ENCODE measurements around the gene WAS.

DNA sequence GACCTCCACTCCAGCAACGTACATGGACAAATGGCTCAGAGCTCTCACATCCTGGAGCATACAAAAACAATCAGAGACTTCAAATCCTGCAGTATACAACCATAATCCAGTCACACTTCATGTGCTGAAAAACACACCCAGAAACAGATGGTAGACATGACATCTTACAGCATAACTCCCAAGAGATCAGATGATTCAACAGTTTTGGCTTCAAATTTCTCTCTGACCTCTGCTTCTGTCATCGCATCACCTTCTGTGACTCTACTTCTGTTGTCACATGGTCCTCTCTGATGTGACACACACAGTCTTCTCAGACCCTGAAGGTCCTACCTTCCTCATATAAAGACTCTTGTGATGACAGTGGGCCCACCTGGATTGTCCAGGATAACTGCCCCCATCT, 31.5 kb downstream of the WAS start:
- TF ChIP-seq, protein P1, sequence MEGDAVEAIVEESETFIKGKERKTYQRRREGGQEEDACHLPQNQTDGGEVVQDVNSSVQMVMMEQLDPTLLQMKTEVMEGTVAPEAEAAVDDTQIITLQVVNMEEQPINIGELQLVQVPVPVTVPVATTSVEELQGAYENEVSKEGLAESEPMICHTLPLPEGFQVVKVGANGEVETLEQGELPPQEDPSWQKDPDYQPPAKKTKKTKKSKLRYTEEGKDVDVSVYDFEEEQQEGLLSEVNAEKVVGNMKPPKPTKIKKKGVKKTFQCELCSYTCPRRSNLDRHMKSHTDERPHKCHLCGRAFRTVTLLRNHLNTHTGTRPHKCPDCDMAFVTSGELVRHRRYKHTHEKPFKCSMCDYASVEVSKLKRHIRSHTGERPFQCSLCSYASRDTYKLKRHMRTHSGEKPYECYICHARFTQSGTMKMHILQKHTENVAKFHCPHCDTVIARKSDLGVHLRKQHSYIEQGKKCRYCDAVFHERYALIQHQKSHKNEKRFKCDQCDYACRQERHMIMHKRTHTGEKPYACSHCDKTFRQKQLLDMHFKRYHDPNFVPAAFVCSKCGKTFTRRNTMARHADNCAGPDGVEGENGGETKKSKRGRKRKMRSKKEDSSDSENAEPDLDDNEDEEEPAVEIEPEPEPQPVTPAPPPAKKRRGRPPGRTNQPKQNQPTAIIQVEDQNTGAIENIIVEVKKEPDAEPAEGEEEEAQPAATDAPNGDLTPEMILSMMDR (IDR thresholded peaks at IDR 0.05; ENCODE audit: low read depth, low read length, missing input control): no peak
- TF ChIP-seq SP1 (IDR thresholded peaks at IDR 0.05): no peak
- TF ChIP-seq RAD21 (IDR thresholded peaks at IDR 0.05): no peak
- TF ChIP-seq, protein P2, sequence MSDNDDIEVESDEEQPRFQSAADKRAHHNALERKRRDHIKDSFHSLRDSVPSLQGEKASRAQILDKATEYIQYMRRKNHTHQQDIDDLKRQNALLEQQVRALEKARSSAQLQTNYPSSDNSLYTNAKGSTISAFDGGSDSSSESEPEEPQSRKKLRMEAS (IDR thresholded peaks at IDR 0.05): no peak
- TF ChIP-seq, protein P3, sequence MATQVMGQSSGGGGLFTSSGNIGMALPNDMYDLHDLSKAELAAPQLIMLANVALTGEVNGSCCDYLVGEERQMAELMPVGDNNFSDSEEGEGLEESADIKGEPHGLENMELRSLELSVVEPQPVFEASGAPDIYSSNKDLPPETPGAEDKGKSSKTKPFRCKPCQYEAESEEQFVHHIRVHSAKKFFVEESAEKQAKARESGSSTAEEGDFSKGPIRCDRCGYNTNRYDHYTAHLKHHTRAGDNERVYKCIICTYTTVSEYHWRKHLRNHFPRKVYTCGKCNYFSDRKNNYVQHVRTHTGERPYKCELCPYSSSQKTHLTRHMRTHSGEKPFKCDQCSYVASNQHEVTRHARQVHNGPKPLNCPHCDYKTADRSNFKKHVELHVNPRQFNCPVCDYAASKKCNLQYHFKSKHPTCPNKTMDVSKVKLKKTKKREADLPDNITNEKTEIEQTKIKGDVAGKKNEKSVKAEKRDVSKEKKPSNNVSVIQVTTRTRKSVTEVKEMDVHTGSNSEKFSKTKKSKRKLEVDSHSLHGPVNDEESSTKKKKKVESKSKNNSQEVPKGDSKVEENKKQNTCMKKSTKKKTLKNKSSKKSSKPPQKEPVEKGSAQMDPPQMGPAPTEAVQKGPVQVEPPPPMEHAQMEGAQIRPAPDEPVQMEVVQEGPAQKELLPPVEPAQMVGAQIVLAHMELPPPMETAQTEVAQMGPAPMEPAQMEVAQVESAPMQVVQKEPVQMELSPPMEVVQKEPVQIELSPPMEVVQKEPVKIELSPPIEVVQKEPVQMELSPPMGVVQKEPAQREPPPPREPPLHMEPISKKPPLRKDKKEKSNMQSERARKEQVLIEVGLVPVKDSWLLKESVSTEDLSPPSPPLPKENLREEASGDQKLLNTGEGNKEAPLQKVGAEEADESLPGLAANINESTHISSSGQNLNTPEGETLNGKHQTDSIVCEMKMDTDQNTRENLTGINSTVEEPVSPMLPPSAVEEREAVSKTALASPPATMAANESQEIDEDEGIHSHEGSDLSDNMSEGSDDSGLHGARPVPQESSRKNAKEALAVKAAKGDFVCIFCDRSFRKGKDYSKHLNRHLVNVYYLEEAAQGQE (IDR thresholded peaks at IDR 0.05): no peak

Data from liver (tissue), 3 donors.